H1 (cell line): ENCODE measurements around the gene GATB. TPM values are rescaled to one million over a fixed set of nuclear protein-coding genes. Genes with fewer than 3 reads are reported as not detected.

Experiments used
- ASH2L ChIP-seq: fragments of 200-600, 300-600 bp; sonication (generic); IDR thresholded peaks from one replicate; pipeline ENCODE4 v1.7.1; 2017; ENCODE audit warnings: low read length
- CBX5 ChIP-seq: fragments of 300-800, 300-1000 bp; sonication (generic); IDR thresholded peaks from 2 replicates; pipeline ENCODE4 v1.7.1; 2016; ENCODE audit warnings: antibody characterized with exemption, low read length, low read depth
- CHD1 ChIP-seq: IDR thresholded peaks from 2 replicates; pipeline ENCODE4 v1.6.1; 2012; ENCODE audit warnings: low read depth, low read length, improper control_type of control experiment
- EP300 ChIP-seq, 2 experiments: IDR thresholded peaks; 1 replicate in 1 of 2; 2 replicates in 1 of 2; pipeline ENCODE4 v1.6.1; 2011 to 2012; ENCODE audit warnings: low read depth in 2 of 2, low read length in 2 of 2, mild to moderate bottlenecking in 2 of 2, borderline replicate concordance in 1 of 2, inconsistent platforms in 1 of 2, moderate library complexity in 1 of 2
- FOSL1 ChIP-seq: IDR thresholded peaks from 2 replicates; pipeline ENCODE4 v1.6.1; 2011; ENCODE audit warnings: mild to moderate bottlenecking, low read depth, low read length, moderate library complexity; ENCODE audit not compliant: insufficient read depth
- PHF8 ChIP-seq: fragments of 200-600 bp; sonication (generic); conservative IDR thresholded peaks from 2 replicates; pipeline ENCODE4 v1.7.1; 2012; ENCODE audit warnings: low read depth, mild to moderate bottlenecking, inconsistent platforms, low read length, moderate library complexity
- SRF ChIP-seq: IDR thresholded peaks from 2 replicates; pipeline ENCODE4 v1.6.1; 2011; ENCODE audit warnings: mild to moderate bottlenecking, low read depth, low read length, moderate library complexity
- TAF1 ChIP-seq: IDR thresholded peaks from 2 replicates; pipeline ENCODE4 v1.6.1; 2011; ENCODE audit warnings: mild to moderate bottlenecking, low read depth, low read length
- TCF12 ChIP-seq: IDR thresholded peaks from 2 replicates; pipeline ENCODE4 v1.6.1; 2011; ENCODE audit warnings: low read depth, mild to moderate bottlenecking, low read length
- polyA plus RNA-seq, 7 experiments: library from polyadenylated mRNA; depleted of rRNA in 3 of 7; stranded (reverse) in 5 of 7; unstranded in 2 of 7; fragments of >200 nt in 5 of 7; fragments of 200-250 nt in 2 of 7; gene quantifications; 1 replicate in 5 of 7; 2 replicates in 1 of 7; 4 replicates in 1 of 7; pipeline versions ENCODE4 v1.2.1 to v1.2.3, GENCODE V29; 2011 to 2013; ENCODE audit warnings: missing spikeins in 2 of 7, mixed read lengths in 2 of 7
- total RNA-seq: library from RNA; stranded (reverse); fragmentation: NEBNext Ultra II Directional; extraction: Animal tissue kit (Norgen Biotek cat#: 25700); gene quantifications from 2 replicates; pipeline ENCODE4 v1.2.1, GENCODE V29; 2021
- TF ChIP-seq, protein P1 (sequence below): fragments of 300-600 bp; sonication (generic); IDR thresholded peaks from 2 replicates; pipeline ENCODE4 v1.7.1; 2012; ENCODE audit warnings: low read length, moderate library complexity, mild to moderate bottlenecking, inconsistent platforms; ENCODE audit not compliant: insufficient replicate concordance
- TF ChIP-seq, protein P2 (sequence below): IDR thresholded peaks from 2 replicates; pipeline ENCODE4 v1.6.1; 2011; ENCODE audit warnings: low read length, improper control_type of control experiment

GATB gene
- total and polyA plus RNA-seq, 2 of the 8 experiments (the other 6 are each of a cell fraction or from before 2014, with no cell fraction given), result 15.3 to 18.0 TPM

DNA sequence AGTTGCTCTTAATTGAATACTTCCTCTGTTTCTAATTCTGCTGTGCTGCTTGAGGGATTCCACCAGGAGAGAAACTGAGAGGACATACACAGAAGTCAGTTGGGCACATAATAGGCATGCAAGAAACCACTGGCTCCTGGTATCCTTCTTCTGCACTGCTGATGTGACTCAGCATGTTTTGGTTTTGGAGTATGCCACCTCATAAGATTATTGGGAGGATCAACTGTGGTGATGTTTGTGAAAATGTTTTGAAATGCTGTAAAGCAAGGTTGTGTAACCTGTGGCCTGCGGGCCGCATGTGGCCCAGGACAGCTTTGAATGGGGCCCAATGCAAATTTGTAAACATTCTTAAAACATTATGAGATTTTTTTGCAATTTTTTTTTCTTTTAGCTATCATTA, 119.6 kb downstream of the GATB start (continued):
- TF ChIP-seq, protein P1, sequence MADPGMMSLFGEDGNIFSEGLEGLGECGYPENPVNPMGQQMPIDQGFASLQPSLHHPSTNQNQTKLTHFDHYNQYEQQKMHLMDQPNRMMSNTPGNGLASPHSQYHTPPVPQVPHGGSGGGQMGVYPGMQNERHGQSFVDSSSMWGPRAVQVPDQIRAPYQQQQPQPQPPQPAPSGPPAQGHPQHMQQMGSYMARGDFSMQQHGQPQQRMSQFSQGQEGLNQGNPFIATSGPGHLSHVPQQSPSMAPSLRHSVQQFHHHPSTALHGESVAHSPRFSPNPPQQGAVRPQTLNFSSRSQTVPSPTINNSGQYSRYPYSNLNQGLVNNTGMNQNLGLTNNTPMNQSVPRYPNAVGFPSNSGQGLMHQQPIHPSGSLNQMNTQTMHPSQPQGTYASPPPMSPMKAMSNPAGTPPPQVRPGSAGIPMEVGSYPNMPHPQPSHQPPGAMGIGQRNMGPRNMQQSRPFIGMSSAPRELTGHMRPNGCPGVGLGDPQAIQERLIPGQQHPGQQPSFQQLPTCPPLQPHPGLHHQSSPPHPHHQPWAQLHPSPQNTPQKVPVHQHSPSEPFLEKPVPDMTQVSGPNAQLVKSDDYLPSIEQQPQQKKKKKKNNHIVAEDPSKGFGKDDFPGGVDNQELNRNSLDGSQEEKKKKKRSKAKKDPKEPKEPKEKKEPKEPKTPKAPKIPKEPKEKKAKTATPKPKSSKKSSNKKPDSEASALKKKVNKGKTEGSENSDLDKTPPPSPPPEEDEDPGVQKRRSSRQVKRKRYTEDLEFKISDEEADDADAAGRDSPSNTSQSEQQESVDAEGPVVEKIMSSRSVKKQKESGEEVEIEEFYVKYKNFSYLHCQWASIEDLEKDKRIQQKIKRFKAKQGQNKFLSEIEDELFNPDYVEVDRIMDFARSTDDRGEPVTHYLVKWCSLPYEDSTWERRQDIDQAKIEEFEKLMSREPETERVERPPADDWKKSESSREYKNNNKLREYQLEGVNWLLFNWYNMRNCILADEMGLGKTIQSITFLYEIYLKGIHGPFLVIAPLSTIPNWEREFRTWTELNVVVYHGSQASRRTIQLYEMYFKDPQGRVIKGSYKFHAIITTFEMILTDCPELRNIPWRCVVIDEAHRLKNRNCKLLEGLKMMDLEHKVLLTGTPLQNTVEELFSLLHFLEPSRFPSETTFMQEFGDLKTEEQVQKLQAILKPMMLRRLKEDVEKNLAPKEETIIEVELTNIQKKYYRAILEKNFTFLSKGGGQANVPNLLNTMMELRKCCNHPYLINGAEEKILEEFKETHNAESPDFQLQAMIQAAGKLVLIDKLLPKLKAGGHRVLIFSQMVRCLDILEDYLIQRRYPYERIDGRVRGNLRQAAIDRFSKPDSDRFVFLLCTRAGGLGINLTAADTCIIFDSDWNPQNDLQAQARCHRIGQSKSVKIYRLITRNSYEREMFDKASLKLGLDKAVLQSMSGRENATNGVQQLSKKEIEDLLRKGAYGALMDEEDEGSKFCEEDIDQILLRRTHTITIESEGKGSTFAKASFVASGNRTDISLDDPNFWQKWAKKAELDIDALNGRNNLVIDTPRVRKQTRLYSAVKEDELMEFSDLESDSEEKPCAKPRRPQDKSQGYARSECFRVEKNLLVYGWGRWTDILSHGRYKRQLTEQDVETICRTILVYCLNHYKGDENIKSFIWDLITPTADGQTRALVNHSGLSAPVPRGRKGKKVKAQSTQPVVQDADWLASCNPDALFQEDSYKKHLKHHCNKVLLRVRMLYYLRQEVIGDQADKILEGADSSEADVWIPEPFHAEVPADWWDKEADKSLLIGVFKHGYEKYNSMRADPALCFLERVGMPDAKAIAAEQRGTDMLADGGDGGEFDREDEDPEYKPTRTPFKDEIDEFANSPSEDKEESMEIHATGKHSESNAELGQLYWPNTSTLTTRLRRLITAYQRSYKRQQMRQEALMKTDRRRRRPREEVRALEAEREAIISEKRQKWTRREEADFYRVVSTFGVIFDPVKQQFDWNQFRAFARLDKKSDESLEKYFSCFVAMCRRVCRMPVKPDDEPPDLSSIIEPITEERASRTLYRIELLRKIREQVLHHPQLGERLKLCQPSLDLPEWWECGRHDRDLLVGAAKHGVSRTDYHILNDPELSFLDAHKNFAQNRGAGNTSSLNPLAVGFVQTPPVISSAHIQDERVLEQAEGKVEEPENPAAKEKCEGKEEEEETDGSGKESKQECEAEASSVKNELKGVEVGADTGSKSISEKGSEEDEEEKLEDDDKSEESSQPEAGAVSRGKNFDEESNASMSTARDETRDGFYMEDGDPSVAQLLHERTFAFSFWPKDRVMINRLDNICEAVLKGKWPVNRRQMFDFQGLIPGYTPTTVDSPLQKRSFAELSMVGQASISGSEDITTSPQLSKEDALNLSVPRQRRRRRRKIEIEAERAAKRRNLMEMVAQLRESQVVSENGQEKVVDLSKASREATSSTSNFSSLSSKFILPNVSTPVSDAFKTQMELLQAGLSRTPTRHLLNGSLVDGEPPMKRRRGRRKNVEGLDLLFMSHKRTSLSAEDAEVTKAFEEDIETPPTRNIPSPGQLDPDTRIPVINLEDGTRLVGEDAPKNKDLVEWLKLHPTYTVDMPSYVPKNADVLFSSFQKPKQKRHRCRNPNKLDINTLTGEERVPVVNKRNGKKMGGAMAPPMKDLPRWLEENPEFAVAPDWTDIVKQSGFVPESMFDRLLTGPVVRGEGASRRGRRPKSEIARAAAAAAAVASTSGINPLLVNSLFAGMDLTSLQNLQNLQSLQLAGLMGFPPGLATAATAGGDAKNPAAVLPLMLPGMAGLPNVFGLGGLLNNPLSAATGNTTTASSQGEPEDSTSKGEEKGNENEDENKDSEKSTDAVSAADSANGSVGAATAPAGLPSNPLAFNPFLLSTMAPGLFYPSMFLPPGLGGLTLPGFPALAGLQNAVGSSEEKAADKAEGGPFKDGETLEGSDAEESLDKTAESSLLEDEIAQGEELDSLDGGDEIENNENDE, result no peak
- TF ChIP-seq ASH2L (no peak), EP300 (IDR thresholded peaks at IDR 0.05; ENCODE audit: borderline replicate concordance in 1 of 2, low read depth in 2 of 2, low read length in 2 of 2) (no peak), CHD1 (no peak), TCF12 (no peak), CBX5 (no peak), FOSL1 (no peak), TAF1 (no peak), SRF (no peak), PHF8 (no peak)
- TF ChIP-seq, protein P2, sequence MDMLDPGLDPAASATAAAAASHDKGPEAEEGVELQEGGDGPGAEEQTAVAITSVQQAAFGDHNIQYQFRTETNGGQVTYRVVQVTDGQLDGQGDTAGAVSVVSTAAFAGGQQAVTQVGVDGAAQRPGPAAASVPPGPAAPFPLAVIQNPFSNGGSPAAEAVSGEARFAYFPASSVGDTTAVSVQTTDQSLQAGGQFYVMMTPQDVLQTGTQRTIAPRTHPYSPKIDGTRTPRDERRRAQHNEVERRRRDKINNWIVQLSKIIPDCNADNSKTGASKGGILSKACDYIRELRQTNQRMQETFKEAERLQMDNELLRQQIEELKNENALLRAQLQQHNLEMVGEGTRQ, result no peak
